ENCODE measurements around the gene ADPRHL1.

DNA sequence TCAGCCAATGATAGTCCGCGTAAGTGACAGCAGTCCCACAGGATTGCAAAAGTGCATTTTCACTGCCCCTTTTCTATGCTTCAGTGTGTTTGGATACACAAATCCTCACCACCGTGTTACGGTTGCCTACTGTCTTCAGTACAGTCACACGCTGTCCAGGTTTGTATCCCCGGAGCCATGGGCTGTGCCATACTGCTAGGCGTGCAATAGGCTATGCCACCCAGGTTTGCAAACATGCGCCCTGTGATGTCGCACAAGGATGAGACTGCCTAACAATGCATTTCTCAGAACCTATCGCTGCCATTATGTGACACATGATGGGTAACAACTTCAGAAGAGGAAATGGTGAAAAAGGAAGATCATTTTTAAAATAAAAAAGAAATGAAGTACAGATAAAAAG is 16.8 kb upstream of the ADPRHL1 start:
- TF ChIP-seq POLR2A (IDR thresholded peaks at IDR 0.05; ENCODE audit: low read depth, low read length), result no peak
- TF ChIP-seq PAX5 (IDR thresholded peaks at IDR 0.05; ENCODE audit: insufficient read depth, low read length, severe bottlenecking), result no peak
- no peak for TF ChIP-seq POLR2AphosphoS5 (IDR thresholded peaks at IDR 0.05; ENCODE audit: low read depth, low read length)
